Measurements from ENCODE around the gene GPAT3.

The GPAT3 gene

GRCh38 chr4:83651846-83652245 lies 115.9 kb downstream of the GPAT3 start:
- no peak for DNase-seq

Measured in activated CD4-positive, alpha-beta T cell treated with anti-CD3 and anti-CD28 coated beads, Interleukin-2, amount 50 U/mL, for 1 hour (primary cell).